NT2/D1 (cell line): ENCODE results near the gene SCMH1.

Experiments
- DNase-seq: peaks from one replicate; pipeline ENCODE4 v3.0.0-alpha.2; 2011; ENCODE audit warnings: low read depth, low spot score
- H3K27me3 ChIP-seq: 2 replicates; pipeline ENCODE4 v1.6.0; 2011; ENCODE audit warnings: mild to moderate bottlenecking; ENCODE audit not compliant: insufficient read length, insufficient read depth
- H3K36me3 ChIP-seq: 2 replicates; pipeline ENCODE4 v1.6.1; 2011; ENCODE audit warnings: mild to moderate bottlenecking, low read length, mixed read lengths; ENCODE audit not compliant: insufficient read depth, insufficient read length
- H3K4me1 ChIP-seq: 2 replicates; pipeline ENCODE4 v1.5.1; 2011; ENCODE audit not compliant: insufficient read depth, insufficient read length
- H3K4me3 ChIP-seq: 2 replicates; pipeline ENCODE4 v1.5.1; 2011; ENCODE audit warnings: low read depth; ENCODE audit not compliant: insufficient read length
- H3K9ac ChIP-seq: 2 replicates; pipeline ENCODE4 v1.6.0; 2011; ENCODE audit warnings: low read depth; ENCODE audit not compliant: insufficient read length
- H3K9me3 ChIP-seq: 2 replicates; pipeline ENCODE4 v1.5.1; 2011; ENCODE audit warnings: mild to moderate bottlenecking, low read length; ENCODE audit not compliant: insufficient read depth
- SUZ12 ChIP-seq: IDR thresholded peaks from 2 replicates; pipeline ENCODE4 v1.6.1; 2011; ENCODE audit not compliant: insufficient read length, insufficient read depth; ENCODE audit errors: extremely low read depth
- YY1 ChIP-seq: IDR thresholded peaks from 2 replicates; pipeline ENCODE4 v1.6.1; 2011; ENCODE audit not compliant: insufficient read length, insufficient read depth
- ZNF274 ChIP-seq: IDR thresholded peaks from 2 replicates; pipeline ENCODE4 v1.6.1; 2011; ENCODE audit warnings: mild to moderate bottlenecking, low read depth, low read length

SCMH1 gene

GRCh38 chr1:41056907-41057306 lies 185.2 kb downstream of the SCMH1 start:
- H3K27me3 ChIP-seq: no peaks in the 10 kb centered on the region
- no peak overlapping the region for H3K4me3 ChIP-seq
- no peak overlapping the region for H3K9ac ChIP-seq
- peaks cover 5% of the 10 kb centered on the region for H3K36me3 ChIP-seq
- TF ChIP-seq SUZ12 (no peak), ZNF274 (no peak), YY1 (no peak)
- no peak for DNase-seq
- no peaks in the 10 kb centered on the region; the same call in 1 of the 2 replicates for H3K9me3 ChIP-seq
- peaks cover 5% of the 10 kb centered on the region for H3K4me1 ChIP-seq

GRCh38 chr1:41053316-41053715 lies 188.8 kb downstream of the SCMH1 start:
- Histone ChIP-seq H3K4me3 (no peak overlapping the region), H3K9me3 (no peaks in the 10 kb centered on the region), H3K27me3 (no peaks in the 10 kb centered on the region), H3K36me3 (peaks cover 12% of the 10 kb centered on the region), H3K4me1 (peaks cover 5% of the 10 kb centered on the region), H3K9ac (no peak overlapping the region)
- DNase-seq: no peak
- no peak for TF ChIP-seq SUZ12
- TF ChIP-seq ZNF274: no peak
- no peak for TF ChIP-seq YY1

GRCh38 chr1:41051022-41051421 lies 191.1 kb downstream of the SCMH1 start:
- Histone ChIP-seq H3K4me1 (peaks cover 6% of the 10 kb centered on the region), H3K9me3 (no peaks in the 10 kb centered on the region), H3K36me3 (peaks cover 27% of the 10 kb centered on the region), H3K9ac (no peak overlapping the region), H3K4me3 (no peak overlapping the region), H3K27me3 (no peaks in the 10 kb centered on the region)
- TF ChIP-seq ZNF274 (no peak), YY1 (no peak), SUZ12 (no peak)
- no peak for DNase-seq

- peaks cover 35% of the 10 kb centered on the region for H3K36me3 ChIP-seq
These were observed 193.6 kb downstream of the SCMH1 start for GRCh38 chr1:41048540-41048939.

GRCh38 chr1:41046347-41046775 lies 195.7 kb downstream of the SCMH1 start:
- H3K36me3 ChIP-seq: peaks cover 33% of the 10 kb centered on the region
- no peak overlapping the region for H3K4me3 ChIP-seq
- peaks cover 4% of the 10 kb centered on the region for H3K4me1 ChIP-seq
- H3K27me3 ChIP-seq: no peaks in the 10 kb centered on the region
- H3K9me3 ChIP-seq: no peaks in the 10 kb centered on the region
- H3K9ac ChIP-seq: no peak overlapping the region
- no peak for DNase-seq
- no peak for TF ChIP-seq SUZ12
- TF ChIP-seq YY1: no peak
- TF ChIP-seq ZNF274: no peak

More at GRCh38 chr1:41048540-41048939, 193.6 kb downstream of the SCMH1 start:
- no peaks in the 10 kb centered on the region for H3K27me3 ChIP-seq
- TF ChIP-seq YY1 (no peak), SUZ12 (no peak), ZNF274 (no peak)
- no peak overlapping the region for H3K9ac ChIP-seq
- H3K4me1 ChIP-seq: peaks cover 6% of the 10 kb centered on the region
- DNase-seq: no peak
- no peaks in the 10 kb centered on the region for H3K9me3 ChIP-seq
- no peak overlapping the region for H3K4me3 ChIP-seq

GRCh38 chr1:41045740-41046139 lies 196.4 kb downstream of the SCMH1 start:
- Histone ChIP-seq H3K27me3 (no peaks in the 10 kb centered on the region), H3K9ac (no peak overlapping the region), H3K9me3 (no peaks in the 10 kb centered on the region), H3K36me3 (peaks cover 35% of the 10 kb centered on the region), H3K4me3 (no peak overlapping the region), H3K4me1 (peaks cover 4% of the 10 kb centered on the region)
- no peak for DNase-seq
- TF ChIP-seq YY1 (no peak), ZNF274 (no peak)

- H3K4me1 ChIP-seq: peaks cover 4% of the 10 kb centered on the region
- peaks cover 43% of the 10 kb centered on the region for H3K36me3 ChIP-seq
- no peak for DNase-seq
- TF ChIP-seq SUZ12 (no peak), YY1 (no peak), ZNF274 (no peak)
- no peaks in the 10 kb centered on the region for H3K9me3 ChIP-seq
- H3K9ac ChIP-seq: no peak overlapping the region
- H3K27me3 ChIP-seq: no peaks in the 10 kb centered on the region
- H3K4me3 ChIP-seq: no peak overlapping the region
These were observed 197.9 kb downstream of the SCMH1 start for GRCh38 chr1:41044187-41044586.
